ENCODE results near the gene LRFN3.

Gene LRFN3

DNA sequence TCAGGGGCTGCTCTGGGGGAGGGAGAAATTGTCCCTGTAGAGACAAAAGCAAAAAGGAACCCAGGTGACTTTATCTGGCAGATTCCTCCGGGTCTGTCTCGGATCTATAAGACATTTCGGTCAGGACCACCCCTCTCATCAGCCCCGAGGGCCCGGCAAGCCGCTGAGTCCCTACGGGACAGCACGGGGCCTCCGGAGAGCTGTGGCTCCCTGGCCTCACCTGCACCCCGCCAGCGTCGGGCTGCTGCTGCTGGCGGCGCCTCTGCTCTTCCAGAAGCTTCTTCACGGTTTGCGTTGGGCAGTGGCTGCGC is 37.7 kb upstream of the LRFN3 start:
- H3K27ac ChIP-seq (ENCODE audit: low read depth, low read length): no peak overlapping the region
- H3K4me3 ChIP-seq (ENCODE audit: low read depth, low read length): peak overlapping the region; percentile 93
- peaks cover 38% of the 10 kb centered on the region for H3K36me3 ChIP-seq (ENCODE audit: control insufficient read depth, insufficient read depth, low read length)
- H3K9ac ChIP-seq (ENCODE audit: low read depth, low read length): no peak overlapping the region
- peaks cover 8% of the 10 kb centered on the region; the same call in 1 of the 2 replicates for H3K27me3 ChIP-seq (ENCODE audit: control insufficient read depth, insufficient read depth, low read length)
- H3K9me3 ChIP-seq (ENCODE audit: control insufficient read depth, insufficient read depth, low read length): no peaks in the 10 kb centered on the region
- peaks cover 8% of the 10 kb centered on the region; the same call in 1 of the 2 replicates for H3K4me1 ChIP-seq (ENCODE audit: control insufficient read depth, insufficient read depth, low read length)

DNA sequence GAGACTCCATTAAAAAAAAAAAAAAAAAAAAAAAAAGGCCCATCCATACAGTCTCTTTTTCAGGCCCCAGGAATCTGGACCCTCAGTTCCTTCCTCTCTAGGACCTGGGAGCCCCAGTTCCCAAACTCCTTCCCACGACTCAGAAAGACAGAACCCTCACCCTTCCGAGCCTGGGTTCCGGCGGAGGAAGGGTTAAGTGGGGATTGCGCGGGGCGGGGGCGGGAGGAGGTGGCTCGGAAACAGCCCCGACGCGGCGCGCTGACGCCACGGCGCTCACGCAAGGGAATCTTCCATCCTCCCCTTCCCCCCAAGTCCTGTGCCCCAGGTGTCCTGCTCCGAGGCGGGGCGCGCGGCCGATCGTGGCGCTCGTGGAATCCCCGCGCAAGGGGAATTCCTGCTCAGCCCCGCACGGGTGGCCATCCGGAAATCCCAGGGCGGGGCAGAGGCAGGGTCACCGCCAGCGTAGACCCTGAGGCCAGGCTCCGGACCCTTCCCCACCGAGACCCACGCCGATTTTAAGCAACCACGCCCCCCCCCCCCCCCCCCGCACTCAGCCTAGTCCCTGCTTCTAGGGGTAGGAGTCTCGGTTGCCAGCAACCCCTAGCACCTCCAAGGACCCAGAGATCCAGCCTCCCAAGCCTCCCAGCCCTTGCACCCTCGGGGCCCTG is 36.5 kb upstream of the LRFN3 start:
- H3K9me3 ChIP-seq (ENCODE audit: control insufficient read depth, insufficient read depth, low read length): no peaks in the 10 kb centered on the region
- peak overlapping the region; percentile 48; the same call in 1 of the 2 replicates for H3K9ac ChIP-seq (ENCODE audit: low read depth, low read length)
- H3K27ac ChIP-seq (ENCODE audit: low read depth, low read length): peak overlapping the region; percentile 69
- H3K4me1 ChIP-seq (ENCODE audit: control insufficient read depth, insufficient read depth, low read length): peaks cover 8% of the 10 kb centered on the region; the same call in 1 of the 2 replicates
- H3K4me3 ChIP-seq (ENCODE audit: low read depth, low read length): peak overlapping the region; percentile 93
- H3K27me3 ChIP-seq (ENCODE audit: control insufficient read depth, insufficient read depth, low read length): peaks cover 8% of the 10 kb centered on the region; the same call in 1 of the 2 replicates
- H3K36me3 ChIP-seq (ENCODE audit: control insufficient read depth, insufficient read depth, low read length): peaks cover 31% of the 10 kb centered on the region

DNA sequence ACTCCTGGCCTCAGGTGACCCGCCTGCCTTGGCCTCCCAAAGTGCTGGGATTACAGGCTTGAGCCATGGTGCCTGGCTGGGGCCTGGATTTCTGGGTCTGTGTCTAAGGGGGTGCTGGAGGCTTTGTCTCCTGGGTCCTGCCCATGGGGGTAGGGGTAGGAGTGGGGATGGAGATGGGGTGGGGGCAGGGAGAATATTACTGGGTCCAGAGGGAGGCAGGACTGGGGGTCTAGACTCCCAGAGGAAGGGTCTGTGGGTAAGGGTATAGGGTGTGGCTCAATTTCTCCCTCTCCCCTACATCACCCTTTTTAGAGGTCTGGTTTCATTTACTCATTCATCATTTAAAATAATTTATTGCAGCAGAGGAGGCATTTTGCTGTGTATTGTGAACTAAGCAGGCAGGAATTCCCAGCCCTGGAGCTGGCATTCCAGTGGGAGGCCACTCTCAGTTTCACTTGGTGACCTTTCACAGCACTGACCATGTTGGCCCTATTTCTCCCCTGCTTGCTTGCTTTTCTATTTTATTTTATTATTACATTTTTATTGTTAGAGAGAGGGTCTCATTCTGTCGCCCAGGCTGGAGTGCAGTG is 35.0 kb upstream of the LRFN3 start:
- no peak overlapping the region for H3K27ac ChIP-seq (ENCODE audit: low read depth, low read length)
- H3K36me3 ChIP-seq (ENCODE audit: control insufficient read depth, insufficient read depth, low read length): peaks cover 21% of the 10 kb centered on the region
- H3K9ac ChIP-seq (ENCODE audit: low read depth, low read length): no peak overlapping the region
- H3K4me3 ChIP-seq (ENCODE audit: low read depth, low read length): peak overlapping the region; percentile 93; the same call in 1 of the 2 replicates
- H3K4me1 ChIP-seq (ENCODE audit: control insufficient read depth, insufficient read depth, low read length): peaks cover 8% of the 10 kb centered on the region; the same call in 1 of the 2 replicates
- no peaks in the 10 kb centered on the region for H3K9me3 ChIP-seq (ENCODE audit: control insufficient read depth, insufficient read depth, low read length)
- H3K27me3 ChIP-seq (ENCODE audit: control insufficient read depth, insufficient read depth, low read length): peaks cover 8% of the 10 kb centered on the region; the same call in 1 of the 2 replicates

DNA sequence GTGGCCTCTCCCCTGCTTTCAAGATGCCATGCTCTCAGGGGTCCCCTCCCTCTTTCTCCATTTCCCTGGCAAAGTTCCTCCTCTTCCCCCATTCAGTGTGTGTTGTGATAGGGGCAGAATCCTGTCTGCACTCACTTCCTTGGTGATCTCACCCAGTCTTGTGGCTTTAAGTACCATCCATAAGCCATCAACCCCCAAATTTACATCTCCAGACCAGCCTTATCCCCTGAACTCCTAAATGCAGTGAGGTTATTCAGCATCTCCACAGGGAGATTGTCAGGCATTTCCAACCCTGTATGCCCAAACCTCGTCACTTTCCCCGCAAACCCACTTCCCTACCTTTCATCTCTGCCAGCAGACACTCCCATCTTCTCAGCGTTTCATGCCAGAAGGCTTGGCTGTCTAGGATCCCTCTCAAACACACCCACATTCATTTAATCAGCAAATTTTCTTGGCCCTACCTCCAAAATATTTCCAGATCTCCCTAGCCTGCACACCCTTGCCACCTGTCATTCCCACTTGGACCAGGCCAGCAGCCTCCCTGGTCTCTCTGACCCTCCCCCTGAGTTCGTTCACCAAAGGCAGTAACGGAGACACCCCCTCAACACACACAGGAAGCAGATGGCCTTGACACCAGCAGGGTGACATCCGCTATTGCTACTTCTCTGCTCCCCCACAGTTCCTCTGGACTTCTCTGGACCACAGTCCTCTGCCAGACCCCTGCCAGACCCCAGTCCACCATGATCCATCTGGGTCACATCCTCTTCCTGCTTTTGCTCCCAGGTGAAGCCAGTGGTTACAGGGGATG is 34.1 kb upstream of the LRFN3 start, which contains the start of gene HCST:
Gene HCST (plus strand): TSS at position 676 of the 808 bp plus-strand sequence. CDS start 65 bp downstream, at position 741.
- Histone ChIP-seq H3K4me1 (ENCODE audit: control insufficient read depth, insufficient read depth, low read length) (peaks cover 9% of the 10 kb centered on the region; the same call in 1 of the 2 replicates), H3K27me3 (ENCODE audit: control insufficient read depth, insufficient read depth, low read length) (peaks cover 8% of the 10 kb centered on the region; the same call in 1 of the 2 replicates), H3K4me3 (ENCODE audit: low read depth, low read length) (peak within 1 kb of the TSS; percentile 68), H3K9me3 (ENCODE audit: control insufficient read depth, insufficient read depth, low read length) (no peaks in the 10 kb centered on the region), H3K9ac (ENCODE audit: low read depth, low read length) (peak within 1 kb of the TSS; percentile 12; the same call in 1 of the 2 replicates), H3K36me3 (ENCODE audit: control insufficient read depth, insufficient read depth, low read length) (peaks cover 12% of the 10 kb centered on the region), H3K27ac (ENCODE audit: low read depth, low read length) (peak within 1 kb of the TSS; percentile 2)

DNA sequence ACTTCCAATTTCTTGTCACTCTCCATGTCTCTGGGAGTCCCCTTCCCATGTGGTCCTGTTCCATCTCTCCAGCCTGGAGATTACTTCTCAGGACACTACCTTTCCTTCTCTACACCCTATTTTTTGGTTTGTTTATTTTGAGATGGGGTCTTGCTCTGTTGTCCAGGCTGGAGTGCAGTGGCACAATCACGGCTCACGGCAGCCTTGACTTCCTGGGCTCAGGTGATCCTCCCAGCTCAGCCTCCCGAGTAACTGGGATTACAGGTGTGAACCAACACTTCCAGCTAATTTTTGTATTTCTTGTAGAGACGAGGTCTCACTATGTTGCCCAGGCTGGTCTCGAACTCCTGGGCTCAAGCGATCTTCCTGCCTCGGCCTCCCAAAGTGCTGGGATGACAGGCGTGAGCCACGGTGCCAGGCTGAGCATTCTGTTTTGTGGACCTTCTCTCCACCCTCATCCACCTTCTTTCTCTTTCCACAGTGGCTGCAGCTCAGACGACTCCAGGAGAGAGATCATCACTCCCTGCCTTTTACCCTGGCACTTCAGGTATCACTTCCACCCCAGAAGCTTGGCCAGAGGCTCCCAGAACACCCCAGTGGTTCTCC is 33.2 kb upstream of the LRFN3 start:
- H3K4me3 ChIP-seq (ENCODE audit: low read depth, low read length): peak overlapping the region; percentile 68
- H3K27ac ChIP-seq (ENCODE audit: low read depth, low read length): peak overlapping the region; percentile 2
- H3K27me3 ChIP-seq (ENCODE audit: control insufficient read depth, insufficient read depth, low read length): peaks cover 8% of the 10 kb centered on the region; the same call in 1 of the 2 replicates
- H3K9ac ChIP-seq (ENCODE audit: low read depth, low read length): peak overlapping the region; percentile 12; the same call in 1 of the 2 replicates
- no peaks in the 10 kb centered on the region for H3K9me3 ChIP-seq (ENCODE audit: control insufficient read depth, insufficient read depth, low read length)
- H3K4me1 ChIP-seq (ENCODE audit: control insufficient read depth, insufficient read depth, low read length): peaks cover 14% of the 10 kb centered on the region; the same call in 1 of the 2 replicates
- H3K36me3 ChIP-seq (ENCODE audit: control insufficient read depth, insufficient read depth, low read length): peaks cover 3% of the 10 kb centered on the region; the same call in 1 of the 2 replicates

DNA sequence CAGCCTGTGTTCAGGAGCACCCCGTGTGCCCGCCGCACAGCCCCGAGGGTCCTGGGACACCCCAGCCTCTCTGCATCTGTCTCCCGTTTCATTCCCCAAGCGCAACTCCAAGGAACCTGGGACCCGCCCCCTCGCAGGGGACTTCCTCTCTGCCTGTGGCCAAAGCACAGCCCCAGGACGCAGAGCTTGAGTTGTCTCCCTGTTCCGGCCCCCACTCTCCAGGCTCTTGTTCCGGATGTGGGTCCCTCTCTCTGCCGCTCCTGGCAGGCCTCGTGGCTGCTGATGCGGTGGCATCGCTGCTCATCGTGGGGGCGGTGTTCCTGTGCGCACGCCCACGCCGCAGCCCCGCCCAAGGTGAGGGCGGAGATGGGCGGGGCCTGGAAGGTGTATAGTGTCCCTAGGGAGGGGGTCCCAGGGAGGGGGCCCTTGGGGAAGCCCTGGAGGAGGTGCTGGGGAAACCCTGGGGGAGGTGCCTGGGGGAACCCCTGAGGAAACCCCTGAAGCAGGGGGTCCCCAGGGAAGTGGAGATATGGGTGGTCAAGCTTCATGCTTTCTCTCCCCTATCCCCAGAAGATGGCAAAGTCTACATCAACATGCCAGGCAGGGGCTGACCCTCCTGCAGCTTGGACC is 32.5 kb upstream of the LRFN3 start:
- H3K9ac ChIP-seq (ENCODE audit: low read depth, low read length): peak overlapping the region; percentile 12; the same call in 1 of the 2 replicates
- peak overlapping the region; percentile 2 for H3K27ac ChIP-seq (ENCODE audit: low read depth, low read length)
- no peaks in the 10 kb centered on the region for H3K36me3 ChIP-seq (ENCODE audit: control insufficient read depth, insufficient read depth, low read length)
- peak overlapping the region; percentile 68 for H3K4me3 ChIP-seq (ENCODE audit: low read depth, low read length)
- no peaks in the 10 kb centered on the region for H3K9me3 ChIP-seq (ENCODE audit: control insufficient read depth, insufficient read depth, low read length)
- H3K4me1 ChIP-seq (ENCODE audit: control insufficient read depth, insufficient read depth, low read length): peaks cover 14% of the 10 kb centered on the region; the same call in 1 of the 2 replicates
- H3K27me3 ChIP-seq (ENCODE audit: control insufficient read depth, insufficient read depth, low read length): peaks cover 8% of the 10 kb centered on the region; the same call in 1 of the 2 replicates

DNA sequence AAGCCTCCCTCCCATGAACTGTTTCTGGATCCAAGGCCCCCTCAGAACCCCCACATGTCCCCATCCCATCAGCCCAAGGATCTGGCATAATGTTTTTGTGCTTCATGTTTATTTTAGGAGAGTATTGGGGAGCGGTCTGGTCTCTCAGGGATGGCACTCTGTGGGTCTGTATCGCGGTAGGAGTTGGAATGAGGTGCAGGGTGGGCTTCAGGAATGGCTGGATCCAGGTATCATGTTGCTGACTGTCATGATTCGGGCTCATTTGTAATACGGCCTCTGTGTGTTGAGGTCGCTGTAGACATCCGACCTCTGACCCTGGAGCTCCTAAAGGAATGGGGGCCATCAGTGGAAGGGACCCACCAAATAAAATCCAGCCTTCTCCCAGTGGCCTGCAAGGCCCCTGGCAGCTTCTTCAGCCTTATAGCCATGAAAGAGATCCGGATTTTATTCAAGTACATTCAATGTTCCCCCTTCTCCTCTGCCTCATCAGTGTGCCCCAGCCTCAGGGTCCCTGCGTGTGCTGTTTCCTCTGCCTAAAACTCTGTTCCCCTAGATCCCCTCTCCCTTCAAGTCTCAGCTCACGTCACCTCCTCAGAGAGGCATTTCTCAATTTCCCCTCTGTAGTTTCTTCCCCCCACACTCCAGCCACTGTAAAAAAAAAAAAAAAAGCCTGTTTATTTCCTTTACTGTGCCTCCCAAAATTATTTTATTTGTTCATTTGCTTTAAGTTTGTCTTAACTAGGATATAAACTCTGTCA is 31.7 kb upstream of the LRFN3 start:
- H3K27ac ChIP-seq (ENCODE audit: low read depth, low read length): no peak overlapping the region
- H3K27me3 ChIP-seq (ENCODE audit: control insufficient read depth, insufficient read depth, low read length): peaks cover 8% of the 10 kb centered on the region; the same call in 1 of the 2 replicates
- H3K36me3 ChIP-seq (ENCODE audit: control insufficient read depth, insufficient read depth, low read length): no peaks in the 10 kb centered on the region
- no peak overlapping the region for H3K9ac ChIP-seq (ENCODE audit: low read depth, low read length)
- no peaks in the 10 kb centered on the region for H3K9me3 ChIP-seq (ENCODE audit: control insufficient read depth, insufficient read depth, low read length)
- H3K4me1 ChIP-seq (ENCODE audit: control insufficient read depth, insufficient read depth, low read length): peaks cover 14% of the 10 kb centered on the region; the same call in 1 of the 2 replicates
- H3K4me3 ChIP-seq (ENCODE audit: low read depth, low read length): no peak overlapping the region

DNA sequence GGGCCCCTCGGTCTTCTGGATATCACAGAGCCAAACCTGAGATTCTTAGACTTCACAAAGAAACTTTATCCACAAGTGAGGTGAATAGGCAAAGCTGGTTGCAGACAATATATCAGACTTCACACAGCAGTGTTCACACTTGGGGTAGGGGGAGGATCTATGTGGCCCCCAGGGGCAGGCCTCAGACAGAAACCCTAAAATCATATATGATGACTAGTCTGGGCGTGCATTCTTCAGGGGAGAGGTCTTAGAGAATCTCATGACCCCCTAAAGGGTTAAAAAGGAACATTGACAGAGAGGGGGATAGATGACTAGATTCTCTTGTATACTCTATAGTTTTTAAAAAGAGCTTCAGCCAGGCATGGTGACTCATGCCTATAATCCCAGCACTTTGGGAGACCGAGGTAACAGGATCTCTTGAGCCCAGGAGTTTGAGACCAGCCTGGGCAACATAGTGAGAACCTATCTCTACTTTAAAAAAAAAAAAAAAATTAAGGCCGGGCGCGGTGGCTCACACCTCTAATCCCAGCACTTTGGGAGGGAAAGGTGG is 30.9 kb upstream of the LRFN3 start:
- Histone ChIP-seq H3K4me1 (ENCODE audit: control insufficient read depth, insufficient read depth, low read length) (peaks cover 14% of the 10 kb centered on the region; the same call in 1 of the 2 replicates), H3K36me3 (ENCODE audit: control insufficient read depth, insufficient read depth, low read length) (no peaks in the 10 kb centered on the region), H3K9ac (ENCODE audit: low read depth, low read length) (no peak overlapping the region), H3K4me3 (ENCODE audit: low read depth, low read length) (no peak overlapping the region), H3K27ac (ENCODE audit: low read depth, low read length) (no peak overlapping the region), H3K9me3 (ENCODE audit: control insufficient read depth, insufficient read depth, low read length) (no peaks in the 10 kb centered on the region), H3K27me3 (ENCODE audit: control insufficient read depth, insufficient read depth, low read length) (peaks cover 8% of the 10 kb centered on the region; the same call in 1 of the 2 replicates)

DNA sequence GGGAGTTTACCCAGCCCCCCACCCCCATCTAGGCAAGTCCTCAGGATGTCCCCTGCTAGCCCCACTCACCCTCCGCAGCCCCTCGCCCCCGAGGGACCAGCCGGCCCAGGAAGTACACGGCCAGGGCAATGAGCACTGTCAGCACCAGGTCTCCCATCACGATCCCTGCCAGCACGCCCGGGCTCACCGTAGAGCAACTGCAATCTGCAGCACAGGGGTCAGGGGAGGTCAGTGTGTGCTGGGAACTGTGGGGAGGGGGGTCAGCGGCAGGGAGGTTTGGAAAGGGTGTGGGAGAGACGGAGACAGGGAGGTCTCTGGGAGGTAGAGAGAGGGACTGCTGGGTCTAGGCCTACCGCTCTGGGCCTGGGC is 28.8 kb upstream of the LRFN3 start:
- no peaks in the 10 kb centered on the region for H3K36me3 ChIP-seq (ENCODE audit: control insufficient read depth, insufficient read depth, low read length)
- no peak overlapping the region for H3K9ac ChIP-seq (ENCODE audit: low read depth, low read length)
- H3K27me3 ChIP-seq (ENCODE audit: control insufficient read depth, insufficient read depth, low read length): peaks cover 5% of the 10 kb centered on the region; the same call in 1 of the 2 replicates
- peaks cover 9% of the 10 kb centered on the region; the same call in 1 of the 2 replicates for H3K4me1 ChIP-seq (ENCODE audit: control insufficient read depth, insufficient read depth, low read length)
- no peak overlapping the region for H3K4me3 ChIP-seq (ENCODE audit: low read depth, low read length)
- H3K27ac ChIP-seq (ENCODE audit: low read depth, low read length): no peak overlapping the region
- no peaks in the 10 kb centered on the region for H3K9me3 ChIP-seq (ENCODE audit: control insufficient read depth, insufficient read depth, low read length)
